ENCODE results near the gene GAD1.

DNA sequence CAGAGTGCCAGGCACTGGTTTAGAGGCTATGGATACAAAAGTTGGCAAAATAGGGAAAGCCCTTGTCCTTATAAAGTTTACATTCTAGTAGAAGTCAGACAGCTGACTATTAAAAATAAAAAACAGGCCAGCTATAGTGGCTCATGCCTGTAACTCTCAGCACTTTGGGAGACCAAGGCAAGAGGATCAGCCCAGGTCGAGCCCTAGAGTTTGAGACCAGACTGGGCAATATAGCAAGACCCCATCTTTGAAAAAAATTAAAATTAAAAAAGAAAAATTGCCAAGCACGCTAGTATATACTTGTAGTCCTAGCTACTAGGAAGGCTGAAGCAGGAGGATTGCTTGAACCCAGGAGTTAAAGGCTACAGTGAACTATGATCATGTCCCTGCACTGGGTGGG lies 34.0 kb upstream of the GAD1 start:
- TF ChIP-seq, protein P1, sequence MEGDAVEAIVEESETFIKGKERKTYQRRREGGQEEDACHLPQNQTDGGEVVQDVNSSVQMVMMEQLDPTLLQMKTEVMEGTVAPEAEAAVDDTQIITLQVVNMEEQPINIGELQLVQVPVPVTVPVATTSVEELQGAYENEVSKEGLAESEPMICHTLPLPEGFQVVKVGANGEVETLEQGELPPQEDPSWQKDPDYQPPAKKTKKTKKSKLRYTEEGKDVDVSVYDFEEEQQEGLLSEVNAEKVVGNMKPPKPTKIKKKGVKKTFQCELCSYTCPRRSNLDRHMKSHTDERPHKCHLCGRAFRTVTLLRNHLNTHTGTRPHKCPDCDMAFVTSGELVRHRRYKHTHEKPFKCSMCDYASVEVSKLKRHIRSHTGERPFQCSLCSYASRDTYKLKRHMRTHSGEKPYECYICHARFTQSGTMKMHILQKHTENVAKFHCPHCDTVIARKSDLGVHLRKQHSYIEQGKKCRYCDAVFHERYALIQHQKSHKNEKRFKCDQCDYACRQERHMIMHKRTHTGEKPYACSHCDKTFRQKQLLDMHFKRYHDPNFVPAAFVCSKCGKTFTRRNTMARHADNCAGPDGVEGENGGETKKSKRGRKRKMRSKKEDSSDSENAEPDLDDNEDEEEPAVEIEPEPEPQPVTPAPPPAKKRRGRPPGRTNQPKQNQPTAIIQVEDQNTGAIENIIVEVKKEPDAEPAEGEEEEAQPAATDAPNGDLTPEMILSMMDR (IDR thresholded peaks at IDR 0.05; ENCODE audit: extremely low read depth in 1 of 2, insufficient read depth in 1 of 2, low read depth in 1 of 2, low read length in 2 of 2), result no peak
- no peak for TF ChIP-seq JUN (IDR thresholded peaks at IDR 0.05; ENCODE audit: borderline replicate concordance, insufficient read depth, insufficient read length, low read depth)
- TF ChIP-seq EZH2 (IDR thresholded peaks at IDR 0.05; ENCODE audit: borderline replicate concordance, low read depth, low read length, severe bottlenecking), result no peak
- TF ChIP-seq MAX (IDR thresholded peaks at IDR 0.05; ENCODE audit: insufficient read depth, insufficient read length), result no peak
- TF ChIP-seq POLR2AphosphoS5 (IDR thresholded peaks at IDR 0.05; ENCODE audit: insufficient read depth, low read depth, low read length), result no peak
- no peak for TF ChIP-seq POLR2A (IDR thresholded peaks at IDR 0.05; ENCODE audit: low read depth, low read length)
- TF ChIP-seq FOS (IDR thresholded peaks at IDR 0.05; ENCODE audit: borderline replicate concordance, insufficient read depth, low read length), result no peak
